Suprapubic skin (tissue), 4 donors: ENCODE data around the gene GDF2.

ENCODE experiments used
- EP300 ChIP-seq: sonication (generic); formaldehyde crosslinking; IDR thresholded peaks from one replicate; pipeline ENCODE4 v1.6.1; 2017; ENCODE audit warnings: antibody characterized with exemption
- POLR2A ChIP-seq, 2 donors: fragments of 450-650 bp; IDR thresholded peaks; one replicate each; pipeline ENCODE4 v1.6.1; 2017; ENCODE audit warnings: antibody characterized with exemption in 2 of 2, mild to moderate bottlenecking in 2 of 2, moderate library complexity in 2 of 2
- POLR2AphosphoS5 ChIP-seq, 3 donors: sonication (generic); formaldehyde crosslinking; IDR thresholded peaks; one replicate each; pipeline ENCODE4 v1.6.1; 2017; ENCODE audit warnings: antibody characterized with exemption in 3 of 3
- TF ChIP-seq, protein P1 (sequence below), 2 donors: fragments of 200-600 bp in 1 of 2; fragments of 450-650 bp in 1 of 2; sonication (generic) in 1 of 2; IDR thresholded peaks; one replicate each; pipeline ENCODE4 v1.5.1; 2016 to 2019; ENCODE audit warnings: antibody characterized with exemption in 2 of 2, mild to moderate bottlenecking in 1 of 2, moderate library complexity in 1 of 2

- TF ChIP-seq, protein P1, sequence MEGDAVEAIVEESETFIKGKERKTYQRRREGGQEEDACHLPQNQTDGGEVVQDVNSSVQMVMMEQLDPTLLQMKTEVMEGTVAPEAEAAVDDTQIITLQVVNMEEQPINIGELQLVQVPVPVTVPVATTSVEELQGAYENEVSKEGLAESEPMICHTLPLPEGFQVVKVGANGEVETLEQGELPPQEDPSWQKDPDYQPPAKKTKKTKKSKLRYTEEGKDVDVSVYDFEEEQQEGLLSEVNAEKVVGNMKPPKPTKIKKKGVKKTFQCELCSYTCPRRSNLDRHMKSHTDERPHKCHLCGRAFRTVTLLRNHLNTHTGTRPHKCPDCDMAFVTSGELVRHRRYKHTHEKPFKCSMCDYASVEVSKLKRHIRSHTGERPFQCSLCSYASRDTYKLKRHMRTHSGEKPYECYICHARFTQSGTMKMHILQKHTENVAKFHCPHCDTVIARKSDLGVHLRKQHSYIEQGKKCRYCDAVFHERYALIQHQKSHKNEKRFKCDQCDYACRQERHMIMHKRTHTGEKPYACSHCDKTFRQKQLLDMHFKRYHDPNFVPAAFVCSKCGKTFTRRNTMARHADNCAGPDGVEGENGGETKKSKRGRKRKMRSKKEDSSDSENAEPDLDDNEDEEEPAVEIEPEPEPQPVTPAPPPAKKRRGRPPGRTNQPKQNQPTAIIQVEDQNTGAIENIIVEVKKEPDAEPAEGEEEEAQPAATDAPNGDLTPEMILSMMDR (IDR thresholded peaks at IDR 0.05): no peak
- no peak for TF ChIP-seq EP300
- no peak for TF ChIP-seq POLR2AphosphoS5 (IDR thresholded peaks at IDR 0.05)
- no peak for TF ChIP-seq POLR2A (IDR thresholded peaks at IDR 0.05)
These were observed 1.5 kb downstream of the GDF2 start for GRCh38 chr10:47323636-47324296.
